Immature natural killer cell (primary cell): ENCODE measurements around the gene SHROOM3. TPM values are rescaled to one million over a fixed set of nuclear protein-coding genes. Genes with fewer than 3 reads are reported as not detected.

Experiments
- DNase-seq, 3 donors: peaks; one replicate each; pipeline ENCODE4 v3.0.0; 2022; ENCODE audit warnings: mixed read lengths in 1 of 3
- H3K27ac Mint-ChIP-seq, 6 donors: one replicate each; pipeline ENCODE4 v1.8.0; 2020; ENCODE audit warnings: mixed read lengths in 6 of 6, mild to moderate bottlenecking in 5 of 6, inconsistent platforms in 4 of 6, moderate library complexity in 3 of 6
- H3K27me3 Mint-ChIP-seq, 3 donors: one replicate each; pipeline ENCODE4 v1.8.0; 2020 to 2021; ENCODE audit warnings: low read depth in 3 of 3, mild to moderate bottlenecking in 3 of 3, mixed read lengths in 3 of 3, moderate library complexity in 3 of 3, inconsistent platforms in 1 of 3
- H3K36me3 Mint-ChIP-seq, 3 donors: one replicate each; pipeline ENCODE4 v1.8.0; 2020; ENCODE audit warnings: mixed read lengths in 3 of 3, inconsistent platforms in 2 of 3, mild to moderate bottlenecking in 2 of 3
- H3K4me1 Mint-ChIP-seq, 2 donors: one replicate each; pipeline ENCODE4 v1.8.0; 2020; ENCODE audit warnings: inconsistent platforms in 2 of 2, mild to moderate bottlenecking in 2 of 2, mixed read lengths in 2 of 2, moderate library complexity in 1 of 2
- H3K4me3 Mint-ChIP-seq, 5 donors: one replicate each; pipeline ENCODE4 v1.8.0; 2020; ENCODE audit warnings: mild to moderate bottlenecking in 5 of 5, mixed read lengths in 5 of 5, inconsistent platforms in 3 of 5, moderate library complexity in 3 of 5
- H3K9me3 Mint-ChIP-seq, 6 donors: one replicate each; pipeline ENCODE4 v1.8.0; 2020; ENCODE audit warnings: mild to moderate bottlenecking in 6 of 6, mixed read lengths in 6 of 6, inconsistent platforms in 4 of 6, moderate library complexity in 3 of 6
- polyA plus RNA-seq, 3 donors: library from polyadenylated mRNA; unstranded; fragments of 300-500 nt; fragmentation: Illumina TruSeq; gene quantifications; one replicate each; pipeline ENCODE4 v1.2.3, GENCODE V29; 2021

Gene SHROOM3
- polyA plus RNA-seq, 3 donors from 2014 or later: not detected

- Mint-ChIP-seq H3K27me3 (peaks cover 7 to 26% (median 14%) of the 10 kb centered on the region in 3 donors), H3K4me1 (peaks cover 12 to 15% of the 10 kb centered on the region in 2 donors), H3K9me3 (peaks cover 0 to 6% (median 0%) of the 10 kb centered on the region in 6 donors), H3K27ac (no peak overlapping the region), H3K36me3 (peaks cover 0 to 3% (median 0%) of the 10 kb centered on the region in 3 donors), H3K4me3 (peak overlapping the region in 4 of 5 donors; percentile 15 to 71 (median 36))
- no peak for DNase-seq
Observed at GRCh38 chr4:76688619-76689144, 253.7 kb downstream of the SHROOM3 start.

DNA sequence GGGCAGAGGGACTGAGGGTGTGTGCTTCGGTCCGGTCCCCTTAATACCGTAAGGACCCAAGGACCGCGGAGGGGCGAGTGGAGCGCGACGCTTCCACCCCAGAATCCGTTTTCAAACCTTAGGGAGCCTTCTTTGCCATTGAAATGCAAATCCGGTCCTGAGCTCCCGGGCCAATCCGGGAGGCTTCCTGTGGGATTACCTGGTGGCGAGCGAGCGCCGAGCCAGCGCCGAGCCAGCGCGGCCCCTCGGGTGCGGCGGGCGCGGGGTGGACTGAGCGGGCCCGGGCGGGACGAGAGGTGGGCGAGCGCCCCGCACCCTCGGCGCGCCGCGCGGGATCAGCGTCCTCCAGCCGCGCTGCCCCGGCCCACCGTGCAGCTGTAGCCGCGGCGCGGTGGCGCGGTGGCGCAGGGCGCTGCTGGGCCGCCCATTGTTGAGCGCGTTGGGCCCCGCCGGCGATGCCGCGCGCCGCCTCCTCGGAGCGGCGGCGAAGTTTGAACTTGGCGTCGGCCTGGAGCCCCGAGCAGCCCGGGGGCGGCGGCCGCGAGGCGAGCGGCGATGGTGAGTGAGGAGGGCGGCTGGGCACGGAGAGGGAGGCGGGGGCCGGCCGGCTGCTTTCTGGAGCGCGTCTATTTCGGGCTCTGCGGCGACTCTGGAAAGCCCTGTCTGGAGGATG lies 254.3 kb downstream of the SHROOM3 start:
- Mint-ChIP-seq H3K4me1 (peaks cover 12 to 15% of the 10 kb centered on the region in 2 donors), H3K36me3 (peaks cover 0 to 3% (median 0%) of the 10 kb centered on the region in 3 donors), H3K4me3 (peak overlapping the region in 2 of 5 donors; percentile 71 to 73), H3K27ac (no peak overlapping the region), H3K27me3 (peaks cover 7 to 28% (median 14%) of the 10 kb centered on the region in 3 donors), H3K9me3 (peaks cover 0 to 6% (median 0%) of the 10 kb centered on the region in 6 donors)
- DNase-seq: no peak

DNA sequence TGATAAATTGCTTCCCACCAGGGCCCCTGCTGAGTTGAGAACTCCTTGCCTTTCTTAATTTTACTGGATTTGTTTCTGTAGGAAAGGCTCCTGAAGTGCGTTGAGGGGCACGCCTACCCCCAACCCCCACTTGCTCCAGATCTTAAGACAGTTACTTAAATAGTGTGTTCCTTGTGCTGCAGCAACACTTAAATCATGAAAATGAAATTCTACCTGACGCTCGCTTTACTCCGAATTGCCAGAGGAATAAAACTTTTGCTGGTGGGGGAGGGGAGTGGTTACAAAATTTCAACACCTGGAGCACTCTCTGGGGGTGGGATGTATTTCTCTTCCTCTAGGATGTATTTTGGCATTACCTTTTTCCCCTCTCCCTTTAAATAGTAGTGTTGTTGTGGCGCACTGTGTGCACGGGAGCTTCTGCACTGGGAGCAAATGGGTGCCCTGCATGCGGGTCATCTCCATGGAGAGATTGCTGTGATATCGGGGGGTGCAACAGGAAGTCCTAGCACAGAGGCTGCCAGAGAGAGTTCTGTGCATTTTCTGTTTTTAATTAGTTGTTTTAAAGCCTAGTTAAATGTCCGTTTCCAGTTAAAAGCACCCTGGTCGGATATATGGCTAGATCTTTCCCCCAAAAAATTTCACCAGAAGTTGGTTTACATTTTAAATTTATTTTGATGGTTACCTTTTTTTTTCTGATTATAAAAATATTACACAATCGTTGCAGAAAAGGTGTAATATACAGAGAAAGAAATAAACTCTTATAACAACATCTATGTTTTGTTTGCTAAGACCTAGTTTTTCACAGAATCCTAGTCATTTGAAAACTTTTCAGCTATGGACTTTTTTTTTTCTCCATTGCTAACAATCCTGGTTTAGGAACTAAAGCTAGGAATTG lies 255.2 kb downstream of the SHROOM3 start:
- Mint-ChIP-seq H3K36me3 (peaks cover 0 to 3% (median 0%) of the 10 kb centered on the region in 3 donors), H3K9me3 (peaks cover 0 to 6% (median 0%) of the 10 kb centered on the region in 6 donors), H3K27me3 (peaks cover 7 to 30% (median 13%) of the 10 kb centered on the region in 3 donors), H3K4me1 (peaks cover 12 to 15% of the 10 kb centered on the region in 2 donors), H3K27ac (no peak overlapping the region), H3K4me3 (peak overlapping the region in 4 of 5 donors; percentile 40 to 73 (median 65))
- DNase-seq: no peak

- H3K27ac Mint-ChIP-seq: no peak overlapping the region
- H3K36me3 Mint-ChIP-seq: peaks cover 0 to 3% (median 0%) of the 10 kb centered on the region in 3 donors
- peaks cover 0 to 6% (median 0%) of the 10 kb centered on the region in 6 donors for H3K9me3 Mint-ChIP-seq
- H3K27me3 Mint-ChIP-seq: peaks cover 7 to 32% (median 12%) of the 10 kb centered on the region in 3 donors
- H3K4me1 Mint-ChIP-seq: peaks cover 12 to 15% of the 10 kb centered on the region in 2 donors
- no peak overlapping the region for H3K4me3 Mint-ChIP-seq
- no peak for DNase-seq
Observed at GRCh38 chr4:76690906-76691275, 255.9 kb downstream of the SHROOM3 start.

GRCh38 chr4:76691807-76692582 lies 257.0 kb downstream of the SHROOM3 start:
- Mint-ChIP-seq H3K27me3 (peaks cover 7 to 34% (median 12%) of the 10 kb centered on the region in 3 donors), H3K36me3 (peaks cover 0 to 3% (median 0%) of the 10 kb centered on the region in 3 donors), H3K27ac (no peak overlapping the region), H3K4me3 (no peak overlapping the region), H3K9me3 (peaks cover 0 to 6% (median 0%) of the 10 kb centered on the region in 6 donors), H3K4me1 (peaks cover 12 to 15% of the 10 kb centered on the region in 2 donors)
- DNase-seq: no peak

DNA sequence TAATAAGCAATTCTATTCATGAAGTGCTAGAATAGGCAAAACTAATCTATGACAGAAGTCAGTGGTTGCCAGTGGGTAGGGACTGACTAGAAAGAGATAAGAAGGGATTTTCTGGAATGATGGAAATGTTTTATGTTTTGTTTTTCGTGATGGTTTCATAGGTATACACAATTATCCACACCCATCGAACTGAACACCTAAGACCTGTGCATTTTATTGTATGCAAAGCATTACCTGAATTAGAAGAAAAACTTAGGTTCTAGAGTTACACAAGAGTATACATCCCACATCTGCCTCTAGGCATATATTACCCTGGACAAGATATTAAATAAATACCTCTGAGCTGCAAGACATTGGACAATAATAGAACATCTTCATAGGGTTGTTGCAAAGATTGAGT lies 257.7 kb downstream of the SHROOM3 start:
- Mint-ChIP-seq H3K4me1 (peaks cover 15 to 19% of the 10 kb centered on the region in 2 donors), H3K27ac (no peak overlapping the region), H3K36me3 (peaks cover 0 to 3% (median 0%) of the 10 kb centered on the region in 3 donors), H3K27me3 (peaks cover 8 to 34% (median 15%) of the 10 kb centered on the region in 3 donors), H3K9me3 (peaks cover 0 to 6% (median 0%) of the 10 kb centered on the region in 6 donors), H3K4me3 (no peak overlapping the region)
- no peak for DNase-seq

DNA sequence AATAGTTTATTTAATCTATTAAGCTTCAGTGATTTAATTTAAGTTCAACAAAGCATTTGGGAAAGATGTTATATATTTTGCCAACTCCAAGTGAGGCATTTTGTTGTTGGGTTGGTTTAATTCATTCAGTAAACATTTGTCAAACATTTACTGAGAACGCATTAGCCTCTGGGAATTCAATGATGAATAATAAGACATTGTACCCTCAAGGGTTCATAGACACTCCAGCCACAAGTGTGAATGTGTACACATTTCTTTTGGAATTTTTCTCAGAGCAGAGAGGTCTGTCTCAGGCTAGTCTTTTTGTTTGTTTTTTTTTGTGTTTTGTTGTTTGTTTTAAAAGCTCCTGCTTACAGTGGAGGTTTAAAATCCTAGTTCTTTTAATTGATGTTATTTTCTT lies 259.0 kb downstream of the SHROOM3 start:
- no peak overlapping the region for H3K27ac Mint-ChIP-seq
- H3K9me3 Mint-ChIP-seq: no peaks in the 10 kb centered on the region
- H3K36me3 Mint-ChIP-seq: no peaks in the 10 kb centered on the region
- DNase-seq: no peak
- no peak overlapping the region for H3K4me3 Mint-ChIP-seq
- H3K4me1 Mint-ChIP-seq: peaks cover 8 to 15% of the 10 kb centered on the region in 2 donors
- H3K27me3 Mint-ChIP-seq: peaks cover 6 to 28% (median 13%) of the 10 kb centered on the region in 3 donors

- H3K27ac Mint-ChIP-seq: no peak overlapping the region
- DNase-seq: no peak
Observed at GRCh38 chr4:76696109-76696508, 261.1 kb downstream of the SHROOM3 start.

GRCh38 chr4:76697129-76697803 lies 262.2 kb downstream of the SHROOM3 start:
- Mint-ChIP-seq H3K27ac (no peak overlapping the region), H3K27me3 (peaks cover 1 to 19% (median 9%) of the 10 kb centered on the region in 3 donors), H3K4me1 (peaks cover 0 to 7% of the 10 kb centered on the region in 2 donors), H3K4me3 (no peak overlapping the region), H3K9me3 (no peaks in the 10 kb centered on the region), H3K36me3 (no peaks in the 10 kb centered on the region)
- DNase-seq: no peak

More at GRCh38 chr4:76696109-76696508, 261.1 kb downstream of the SHROOM3 start:
- Mint-ChIP-seq H3K36me3 (no peaks in the 10 kb centered on the region), H3K27me3 (peaks cover 5 to 25% (median 13%) of the 10 kb centered on the region in 3 donors), H3K9me3 (no peaks in the 10 kb centered on the region), H3K4me1 (peaks cover 0 to 7% of the 10 kb centered on the region in 2 donors), H3K4me3 (no peak overlapping the region)

DNA sequence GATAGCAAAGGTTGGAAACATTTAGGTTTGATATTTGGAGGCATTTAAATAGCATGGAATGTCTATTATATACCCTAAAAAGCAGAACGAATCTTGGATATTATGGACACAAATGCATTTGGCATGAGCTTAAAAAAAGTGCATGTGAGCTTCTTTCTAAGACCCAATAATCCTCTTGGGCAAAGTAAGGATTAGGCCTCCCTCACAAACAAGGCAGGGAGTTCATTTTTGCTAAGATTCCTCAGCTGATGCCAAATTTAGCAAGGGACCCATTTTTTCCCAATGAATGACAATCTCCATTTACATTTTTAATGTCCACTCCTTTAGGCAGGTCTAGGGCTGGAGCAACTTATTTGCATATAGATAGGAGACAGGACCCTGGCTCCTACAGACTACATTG lies 263.1 kb downstream of the SHROOM3 start:
- peaks cover 1 to 19% (median 9%) of the 10 kb centered on the region in 3 donors for H3K27me3 Mint-ChIP-seq
- no peak overlapping the region for H3K4me3 Mint-ChIP-seq
- H3K4me1 Mint-ChIP-seq: peaks cover 0 to 7% of the 10 kb centered on the region in 2 donors
- DNase-seq: no peak
- H3K36me3 Mint-ChIP-seq: no peaks in the 10 kb centered on the region
- no peaks in the 10 kb centered on the region for H3K9me3 Mint-ChIP-seq
- H3K27ac Mint-ChIP-seq: no peak overlapping the region

DNA sequence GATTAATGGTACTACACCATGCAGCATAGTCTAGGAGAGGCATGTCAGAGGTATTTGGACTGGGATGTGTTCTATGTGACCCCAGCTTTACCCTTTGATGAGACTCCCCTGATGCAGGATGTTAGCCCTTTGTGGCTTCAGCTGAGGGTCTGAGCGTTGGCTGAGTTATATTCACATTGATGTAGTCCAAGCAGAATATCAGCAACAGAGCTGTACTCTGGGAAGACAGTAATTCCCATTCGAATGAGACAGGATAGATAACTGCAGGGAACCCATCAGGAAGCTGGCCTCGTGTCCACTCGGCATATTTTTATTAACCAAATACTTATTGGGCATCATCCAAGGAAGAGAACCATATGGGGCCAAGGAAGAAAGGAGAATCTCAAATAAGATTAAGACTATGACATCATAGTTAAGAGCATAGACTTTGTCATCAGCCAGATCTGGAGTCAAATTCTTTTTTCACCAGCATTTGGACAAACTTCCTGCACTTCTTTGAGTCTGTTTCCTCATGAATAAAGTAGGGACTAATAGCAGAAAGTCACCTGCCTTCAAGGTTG lies 264.8 kb downstream of the SHROOM3 start:
- no peak overlapping the region for H3K27ac Mint-ChIP-seq
- no peak for DNase-seq
- no peaks in the 10 kb centered on the region for H3K9me3 Mint-ChIP-seq
- H3K27me3 Mint-ChIP-seq: peaks cover 1 to 12% (median 9%) of the 10 kb centered on the region in 3 donors
- peaks cover 0 to 7% of the 10 kb centered on the region in 2 donors for H3K4me1 Mint-ChIP-seq
- no peak overlapping the region for H3K4me3 Mint-ChIP-seq
- H3K36me3 Mint-ChIP-seq: no peaks in the 10 kb centered on the region

- H3K9me3 Mint-ChIP-seq: no peaks in the 10 kb centered on the region
- peaks cover 0 to 2% of the 10 kb centered on the region in 2 donors for H3K4me1 Mint-ChIP-seq
- DNase-seq: no peak
- H3K27ac Mint-ChIP-seq: no peak overlapping the region
- no peaks in the 10 kb centered on the region for H3K36me3 Mint-ChIP-seq
- H3K27me3 Mint-ChIP-seq: peaks cover 1 to 6% (median 4%) of the 10 kb centered on the region in 3 donors
- no peak overlapping the region for H3K4me3 Mint-ChIP-seq
Observed at GRCh38 chr4:76702440-76703122, 267.6 kb downstream of the SHROOM3 start.
